SH-SY5Y (cell line): Measurements from ENCODE around the gene CEP350.

ENCODE experiments used
- GATA2 ChIP-seq: IDR thresholded peaks from 2 replicates; pipeline ENCODE4 v1.6.1; 2011; ENCODE audit warnings: mild to moderate bottlenecking, low read depth, low read length
- GATA3 ChIP-seq: IDR thresholded peaks from 2 replicates; pipeline ENCODE4 v1.6.1; 2011; ENCODE audit warnings: low read depth, mild to moderate bottlenecking, low read length, moderate library complexity

GRCh38 chr1:180046674-180047073 is 92.1 kb downstream of the CEP350 start:
- TF ChIP-seq GATA2 (no peak), GATA3 (no peak)
